K562 (cell line): ENCODE data around the gene ICAM1. TPM values are rescaled to one million over a fixed set of nuclear protein-coding genes. Genes with fewer than 3 reads are reported as not detected.

ENCODE experiments used
- CREB1 ChIP-seq, 2 experiments: sonication (generic) in 1 of 2; formaldehyde crosslinking in 1 of 2; IDR thresholded peaks; 2 replicates each; pipeline versions ENCODE4 v1.6.1 to v1.8.0; 2012 to 2022; ENCODE audit warnings: inconsistent platforms in 1 of 2, mild to moderate bottlenecking in 1 of 2, missing genetic modification reagents in 1 of 2, moderate library complexity in 1 of 2
- GABPB1 ChIP-seq: sonication (generic); formaldehyde crosslinking; IDR thresholded peaks from 2 replicates; pipeline ENCODE4 v1.8.0; 2022; ENCODE audit warnings: mild to moderate bottlenecking, missing genetic modification reagents
- HDAC3 ChIP-seq: fragments of 450-650 bp; IDR thresholded peaks from 2 replicates; pipeline ENCODE4 v1.6.1; 2018; ENCODE audit warnings: borderline replicate concordance, mild to moderate bottlenecking, moderate library complexity; ENCODE audit not compliant: partially characterized antibody
- NCOR1 ChIP-seq: fragments of 450-650 bp; IDR thresholded peaks from 2 replicates; pipeline ENCODE4 v1.6.1; 2016; ENCODE audit warnings: mild to moderate bottlenecking, moderate library complexity
- POLR2G ChIP-seq: fragments of 200-400 bp; formaldehyde crosslinking; IDR thresholded peaks from 2 replicates; pipeline ENCODE4 v1.6.1; 2017; ENCODE audit warnings: low read depth, mild to moderate bottlenecking, antibody characterized with exemption, low read length, moderate library complexity
- RBM34 ChIP-seq: fragments of 200-400 bp; formaldehyde crosslinking; IDR thresholded peaks from 2 replicates; pipeline ENCODE4 v1.6.1; 2018; ENCODE audit warnings: low read length, borderline replicate concordance; ENCODE audit not compliant: insufficient read depth
- ZNF146 ChIP-seq: IDR thresholded peaks from one replicate; pipeline ENCODE4 v1.6.1; 2018; ENCODE audit warnings: missing compliant biosample characterization; ENCODE audit not compliant: unreplicated experiment
- ZNF184 ChIP-seq: sonication (generic); formaldehyde crosslinking; IDR thresholded peaks from 2 replicates; pipeline ENCODE4 v1.5.0; 2020; ENCODE audit warnings: missing genetic modification reagents
- ZNF224 ChIP-seq: sonication (generic); formaldehyde crosslinking; IDR thresholded peaks from 2 replicates; pipeline ENCODE4 v1.8.0; 2022; ENCODE audit warnings: mild to moderate bottlenecking, missing genetic modification reagents
- ZNF589 ChIP-seq: fragments of 200-800 bp; sonication (Bioruptor generic); IDR thresholded peaks from 2 replicates; pipeline ENCODE4 v1.6.1; 2016; ENCODE audit warnings: low read depth, missing genetic modification characterization, missing compliant biosample characterization
- polyA plus RNA-seq, 8 experiments: library from polyadenylated mRNA; depleted of rRNA in 4 of 8; stranded (reverse) in 5 of 8; unstranded in 3 of 8; fragments of >200 nt; fragmentation: Nextera tagmentation in 2 of 8; fragmentation: Illumina TruSeq in 1 of 8; extraction: Ambion mirVana in 2 of 8; extraction: Trizol in 1 of 8; gene quantifications; 2 replicates each; pipeline versions ENCODE4 v1.2.1 to v1.2.3, GENCODE V29; 2011 to 2014; ENCODE audit warnings: inconsistent platforms in 1 of 8, missing spikeins in 1 of 8
- total RNA-seq, 7 experiments: library from RNA; depleted of rRNA in 6 of 7; stranded (reverse); fragments of >200 nt in 6 of 7; fragmentation: Illumina TruSeq in 2 of 7; extraction: Trizol in 2 of 7; gene quantifications; 2 replicates each; pipeline versions ENCODE4 v1.2.1 to v1.2.3, GENCODE V29; 2011 to 2021; ENCODE audit warnings: low replicate concordance in 1 of 7
- TF ChIP-seq, protein P1 (sequence below): fragments of 250-450 bp; sonication (Bioruptor Pico); IDR thresholded peaks from 2 replicates; pipeline ENCODE4 v1.4.0; 2020; ENCODE audit warnings: borderline replicate concordance
- TF ChIP-seq, protein P2 (sequence below): fragments of 250-450 bp; sonication (Bioruptor Pico); IDR thresholded peaks from 2 replicates; pipeline ENCODE4 v1.8.0; 2021; ENCODE audit warnings: moderate library complexity, mild to moderate bottlenecking, inconsistent platforms
- TF ChIP-seq, protein P3 (sequence below): sonication (generic); formaldehyde crosslinking; IDR thresholded peaks from 2 replicates; pipeline ENCODE4 v1.8.0; 2022; ENCODE audit warnings: missing genetic modification reagents, mild to moderate bottlenecking, moderate library complexity, borderline replicate concordance
- TF ChIP-seq, protein P4 (sequence below), 2 experiments: fragments of 250-450 bp in 1 of 2; fragments of 450-650 bp in 1 of 2; sonication (Bioruptor Pico) in 1 of 2; IDR thresholded peaks; 2 replicates each; pipeline versions ENCODE4 v1.6.1 to v1.8.0; 2016 to 2021; ENCODE audit warnings: mild to moderate bottlenecking in 2 of 2, moderate library complexity in 2 of 2, missing compliant biosample characterization in 1 of 2, missing genetic modification characterization in 1 of 2
- TF ChIP-seq, protein P5 (sequence below): fragments of 250-450 bp; sonication (Bioruptor Pico); IDR thresholded peaks from 2 replicates; pipeline ENCODE4 v1.4.0; 2020

Gene ICAM1
- total and polyA plus RNA-seq, 9 of the 15 experiments (the other 6 are each of a cell fraction or from before 2014, with no cell fraction given) = 2.3 to 24.4 (median 13.4) TPM

DNA sequence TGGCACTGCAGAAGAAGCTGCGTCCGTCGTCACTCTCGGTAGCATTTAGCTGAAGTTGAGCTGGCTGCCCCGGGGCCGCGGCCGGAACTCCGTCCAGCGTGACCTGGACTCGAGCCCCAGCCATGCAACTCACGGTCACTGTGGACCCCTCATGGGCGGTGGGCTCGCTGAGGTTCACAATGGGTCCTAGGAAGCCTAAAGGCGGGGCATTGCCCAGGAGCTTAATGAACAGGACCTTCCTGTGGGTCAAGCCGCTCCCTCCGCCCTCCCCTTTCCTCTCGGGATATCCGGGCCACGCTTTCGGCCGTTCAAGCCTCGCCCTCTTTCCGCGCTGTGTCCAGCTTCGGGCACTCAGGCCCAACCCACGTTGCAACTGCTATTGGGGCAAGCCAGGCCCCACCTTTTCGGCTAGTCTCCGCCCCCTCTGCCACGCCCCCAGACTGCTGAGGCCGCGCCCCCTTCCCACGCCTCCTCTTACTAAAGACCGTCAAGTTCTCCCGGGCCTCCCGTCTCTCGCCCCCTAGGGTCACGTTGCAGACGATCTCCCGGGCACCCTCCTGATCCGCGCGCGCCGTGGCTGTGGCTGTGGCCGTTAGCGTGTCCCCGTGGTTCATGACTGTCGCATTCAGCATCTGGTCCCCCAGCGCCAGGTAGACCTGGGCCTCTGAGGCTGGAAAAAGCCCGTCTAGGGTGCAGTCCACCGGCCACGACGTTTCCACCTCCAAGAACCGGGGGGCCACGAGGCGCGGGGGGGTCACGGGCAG lies 63.9 kb downstream of the ICAM1 start (continued):
- no peak for TF ChIP-seq HDAC3
- no peak for TF ChIP-seq ZNF224 (CRISPR knock-in tag)
- TF ChIP-seq POLR2G = peak; percentile 83
- TF ChIP-seq RBM34 = no peak
- no peak for TF ChIP-seq GABPB1 (CRISPR knock-in tag)
- TF ChIP-seq CREB1 (IDR thresholded peaks at IDR 0.05) = no peak
- TF ChIP-seq CREB1 (CRISPR knock-in tag; IDR thresholded peaks at IDR 0.05) = peak; percentile 50; the same call in 1 of the 2 replicates
- no peak for TF ChIP-seq ZNF184 (CRISPR knock-in tag)
- TF ChIP-seq, protein P1, sequence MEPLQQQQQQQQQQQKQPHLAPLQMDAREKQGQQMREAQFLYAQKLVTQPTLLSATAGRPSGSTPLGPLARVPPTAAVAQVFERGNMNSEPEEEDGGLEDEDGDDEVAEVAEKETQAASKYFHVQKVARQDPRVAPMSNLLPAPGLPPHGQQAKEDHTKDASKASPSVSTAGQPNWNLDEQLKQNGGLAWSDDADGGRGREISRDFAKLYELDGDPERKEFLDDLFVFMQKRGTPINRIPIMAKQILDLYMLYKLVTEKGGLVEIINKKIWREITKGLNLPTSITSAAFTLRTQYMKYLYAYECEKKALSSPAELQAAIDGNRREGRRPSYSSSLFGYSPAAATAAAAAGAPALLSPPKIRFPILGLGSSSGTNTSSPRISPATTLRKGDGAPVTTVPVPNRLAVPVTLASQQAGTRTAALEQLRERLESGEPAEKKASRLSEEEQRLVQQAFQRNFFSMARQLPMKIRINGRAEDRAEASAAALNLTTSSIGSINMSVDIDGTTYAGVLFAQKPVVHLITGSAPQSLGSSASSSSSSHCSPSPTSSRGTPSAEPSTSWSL (CRISPR knock-in tag) = no peak
- TF ChIP-seq, protein P2, sequence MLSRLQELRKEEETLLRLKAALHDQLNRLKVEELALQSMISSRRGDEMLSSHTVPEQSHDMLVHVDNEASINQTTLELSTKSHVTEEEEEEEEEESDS (CRISPR knock-in tag) = no peak
- TF ChIP-seq, protein P3, sequence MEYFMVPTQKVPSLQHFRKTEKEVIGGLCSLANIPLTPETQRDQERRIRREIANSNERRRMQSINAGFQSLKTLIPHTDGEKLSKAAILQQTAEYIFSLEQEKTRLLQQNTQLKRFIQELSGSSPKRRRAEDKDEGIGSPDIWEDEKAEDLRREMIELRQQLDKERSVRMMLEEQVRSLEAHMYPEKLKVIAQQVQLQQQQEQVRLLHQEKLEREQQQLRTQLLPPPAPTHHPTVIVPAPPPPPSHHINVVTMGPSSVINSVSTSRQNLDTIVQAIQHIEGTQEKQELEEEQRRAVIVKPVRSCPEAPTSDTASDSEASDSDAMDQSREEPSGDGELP (CRISPR knock-in tag) = 0 out of 2 replicates have a peak, but pooled peaks have one; percentile 14
- TF ChIP-seq ZNF146 = no peak
- TF ChIP-seq, protein P4, sequence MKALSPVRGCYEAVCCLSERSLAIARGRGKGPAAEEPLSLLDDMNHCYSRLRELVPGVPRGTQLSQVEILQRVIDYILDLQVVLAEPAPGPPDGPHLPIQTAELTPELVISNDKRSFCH (CRISPR knock-in tag; IDR thresholded peaks at IDR 0.05) = no peak
- TF ChIP-seq, protein P4 (tag; IDR thresholded peaks at IDR 0.05) = 0 out of 2 replicates have a peak, but pooled peaks have one; percentile 76
- no peak for TF ChIP-seq ZNF589 (CRISPR knock-in tag)
- TF ChIP-seq, protein P5, sequence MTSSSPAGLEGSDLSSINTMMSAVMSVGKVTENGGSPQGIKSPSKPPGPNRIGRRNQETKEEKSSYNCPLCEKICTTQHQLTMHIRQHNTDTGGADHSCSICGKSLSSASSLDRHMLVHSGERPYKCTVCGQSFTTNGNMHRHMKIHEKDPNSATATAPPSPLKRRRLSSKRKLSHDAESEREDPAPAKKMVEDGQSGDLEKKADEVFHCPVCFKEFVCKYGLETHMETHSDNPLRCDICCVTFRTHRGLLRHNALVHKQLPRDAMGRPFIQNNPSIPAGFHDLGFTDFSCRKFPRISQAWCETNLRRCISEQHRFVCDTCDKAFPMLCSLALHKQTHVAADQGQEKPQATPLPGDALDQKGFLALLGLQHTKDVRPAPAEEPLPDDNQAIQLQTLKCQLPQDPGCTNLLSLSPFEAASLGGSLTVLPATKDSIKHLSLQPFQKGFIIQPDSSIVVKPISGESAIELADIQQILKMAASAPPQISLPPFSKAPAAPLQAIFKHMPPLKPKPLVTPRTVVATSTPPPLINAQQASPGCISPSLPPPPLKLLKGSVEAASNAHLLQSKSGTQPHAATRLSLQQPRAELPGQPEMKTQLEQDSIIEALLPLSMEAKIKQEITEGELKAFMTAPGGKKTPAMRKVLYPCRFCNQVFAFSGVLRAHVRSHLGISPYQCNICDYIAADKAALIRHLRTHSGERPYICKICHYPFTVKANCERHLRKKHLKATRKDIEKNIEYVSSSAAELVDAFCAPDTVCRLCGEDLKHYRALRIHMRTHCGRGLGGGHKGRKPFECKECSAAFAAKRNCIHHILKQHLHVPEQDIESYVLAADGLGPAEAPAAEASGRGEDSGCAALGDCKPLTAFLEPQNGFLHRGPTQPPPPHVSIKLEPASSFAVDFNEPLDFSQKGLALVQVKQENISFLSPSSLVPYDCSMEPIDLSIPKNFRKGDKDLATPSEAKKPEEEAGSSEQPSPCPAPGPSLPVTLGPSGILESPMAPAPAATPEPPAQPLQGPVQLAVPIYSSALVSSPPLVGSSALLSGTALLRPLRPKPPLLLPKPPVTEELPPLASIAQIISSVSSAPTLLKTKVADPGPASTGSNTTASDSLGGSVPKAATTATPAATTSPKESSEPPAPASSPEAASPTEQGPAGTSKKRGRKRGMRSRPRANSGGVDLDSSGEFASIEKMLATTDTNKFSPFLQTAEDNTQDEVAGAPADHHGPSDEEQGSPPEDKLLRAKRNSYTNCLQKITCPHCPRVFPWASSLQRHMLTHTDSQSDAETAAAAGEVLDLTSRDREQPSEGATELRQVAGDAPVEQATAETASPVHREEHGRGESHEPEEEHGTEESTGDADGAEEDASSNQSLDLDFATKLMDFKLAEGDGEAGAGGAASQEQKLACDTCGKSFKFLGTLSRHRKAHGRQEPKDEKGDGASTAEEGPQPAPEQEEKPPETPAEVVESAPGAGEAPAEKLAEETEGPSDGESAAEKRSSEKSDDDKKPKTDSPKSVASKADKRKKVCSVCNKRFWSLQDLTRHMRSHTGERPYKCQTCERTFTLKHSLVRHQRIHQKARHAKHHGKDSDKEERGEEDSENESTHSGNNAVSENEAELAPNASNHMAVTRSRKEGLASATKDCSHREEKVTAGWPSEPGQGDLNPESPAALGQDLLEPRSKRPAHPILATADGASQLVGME = no peak
- TF ChIP-seq NCOR1 = no peak
